GM12878 (cell line): ENCODE data around the gene USP31. TPM values are rescaled to one million over a fixed set of nuclear protein-coding genes. Genes with fewer than 3 reads are reported as not detected.

Experiments
- ATAC-seq: fragments of 200-7000 bp; cut with Tn5 transposase; 3 replicates; pipeline ENCODE4 v1.9.1; 2020; ENCODE audit warnings: mild to moderate bottlenecking, moderate library complexity
- BruUV-seq: library from RNA; stranded (reverse); fragments of 400-500 nt; replicated peaks from 2 replicates; lab custom pipeline; 2021; lab: Mats Ljungman, UMichigan
- CTCF ChIA-PET: fragments of 300-600 bp; sonication (Branson Sonifier 250); formaldehyde crosslinking; extraction: SDS; loops from one replicate; lab custom pipeline; 2021; ENCODE audit warnings: inconsistent platforms; lab: Yijun Ruan, JAX
- POLR2A ChIA-PET: fragments of 350-600 bp; formaldehyde crosslinking; extraction: SDS; loops from one replicate; lab custom pipeline; 2021; ENCODE audit warnings: inconsistent platforms; lab: Charles Lee
- RAD21 ChIA-PET: fragments of 300-600 bp; sonication (Branson Sonifier 250); formaldehyde crosslinking; loops from one replicate; lab custom pipeline; 2023; ENCODE audit warnings: antibody characterized with exemption; ENCODE audit not compliant: unreplicated experiment; lab: Charles Lee
- SMC1A ChIA-PET: fragments of 300-600 bp; sonication (Branson Sonifier 250); formaldehyde crosslinking; loops from one replicate; lab custom pipeline; 2023; ENCODE audit not compliant: unreplicated experiment, uncharacterized antibody; lab: Charles Lee
- DNase-seq: peaks from one replicate; pipeline ENCODE4 v3.0.0-alpha.2; 2011; ENCODE audit warnings: low read depth, low spot score
- FAIRE-seq: peaks from 3 replicates; lab custom pipeline; 2011; peaks lifted over from hg19 to GRCh38; lab: Jason Lieb, UNC
- H2AFZ ChIP-seq: 2 replicates; pipeline ENCODE4 v1.6.0; 2011; ENCODE audit warnings: low read depth, low read length, control low read depth; ENCODE audit not compliant: control insufficient read depth
- H3K27ac ChIP-seq: 2 replicates; pipeline ENCODE4 v1.5.1; 2011; ENCODE audit warnings: control low read depth; ENCODE audit not compliant: control insufficient read depth, insufficient read depth
- H3K27me3 ChIP-seq, 2 experiments: replicated peaks in 1 of 2; 2 replicates each; pipeline versions ENCODE4 v1.6.0 to v1.6.1; 2011; ENCODE audit warnings: low read length in 1 of 2; ENCODE audit not compliant: control insufficient read depth in 2 of 2, insufficient read depth in 2 of 2
- H3K36me3 ChIP-seq, 2 experiments: 2 replicates each; pipeline ENCODE4 v1.5.1; 2011; ENCODE audit warnings: low read length in 1 of 2; ENCODE audit not compliant: control insufficient read depth in 2 of 2, insufficient read depth in 2 of 2
- H3K4me1 ChIP-seq: 2 replicates; pipeline ENCODE4 v1.6.1; 2011; ENCODE audit warnings: mild to moderate bottlenecking, low read length, moderate library complexity, mixed read lengths; ENCODE audit not compliant: control insufficient read depth, insufficient read depth
- H3K4me2 ChIP-seq: 2 replicates; pipeline ENCODE4 v1.6.0; 2011; ENCODE audit warnings: control low read depth; ENCODE audit not compliant: control insufficient read depth, insufficient read depth
- H3K4me3 ChIP-seq: fragments of 200-600 bp; sonication (generic); 2 replicates; pipeline ENCODE4 v1.5.1; 2016
- H3K79me2 ChIP-seq: 2 replicates; pipeline ENCODE4 v1.6.0; 2011; ENCODE audit warnings: low read length; ENCODE audit not compliant: control insufficient read depth, insufficient read depth
- H3K9ac ChIP-seq: 2 replicates; pipeline ENCODE4 v1.8.0; 2011; ENCODE audit warnings: low read length, control low read depth, mixed read lengths; ENCODE audit not compliant: control insufficient read depth, insufficient read depth
- H3K9me3 ChIP-seq: replicated peaks from 3 replicates; pipeline ENCODE4 v1.5.1; 2011; ENCODE audit warnings: mild to moderate bottlenecking, low read length; ENCODE audit not compliant: control insufficient read depth, insufficient read depth
- H4K20me1 ChIP-seq: 2 replicates; pipeline ENCODE4 v1.6.0; 2011; ENCODE audit not compliant: control insufficient read depth, insufficient read depth
- ATF7 ChIP-seq: fragments of 450-650 bp; IDR thresholded peaks from 2 replicates; pipeline ENCODE4 v1.6.1; 2016; ENCODE audit warnings: low read depth, mild to moderate bottlenecking
- BMI1 ChIP-seq: fragments of 450-650 bp; IDR thresholded peaks from 2 replicates; pipeline ENCODE4 v1.6.1; 2016; ENCODE audit warnings: mild to moderate bottlenecking, moderate library complexity, borderline replicate concordance
- BRCA1 ChIP-seq: IDR thresholded peaks from 2 replicates; pipeline ENCODE4 v1.6.1; 2011; ENCODE audit warnings: low read depth, low read length, improper control_type of control experiment
- CHD2 ChIP-seq: IDR thresholded peaks from 2 replicates; pipeline ENCODE4 v1.6.1; 2011; ENCODE audit warnings: low read depth, low read length, improper control_type of control experiment, borderline replicate concordance
- E2F8 ChIP-seq: fragments of 450-650 bp; IDR thresholded peaks from 2 replicates; pipeline ENCODE4 v1.6.1; 2018; ENCODE audit warnings: mild to moderate bottlenecking, low read depth, moderate library complexity; ENCODE audit not compliant: partially characterized antibody
- HDAC6 ChIP-seq: fragments of 200-600 bp; sonication (generic); IDR thresholded peaks from one replicate; pipeline ENCODE4 v1.8.0; 2017; ENCODE audit warnings: antibody characterized with exemption; ENCODE audit not compliant: unreplicated experiment
- MEF2A ChIP-seq: IDR thresholded peaks from 2 replicates; pipeline ENCODE4 v1.6.1; 2011; ENCODE audit warnings: low read depth, mild to moderate bottlenecking, low read length, moderate library complexity; ENCODE audit not compliant: insufficient read depth
- MXI1 ChIP-seq: fragments of 150-350 bp; IDR thresholded peaks from 2 replicates; pipeline ENCODE4 v1.6.1; 2011; ENCODE audit warnings: low read depth, mild to moderate bottlenecking, inconsistent platforms, low read length, improper control_type of control experiment
- POU2F2 ChIP-seq: IDR thresholded peaks from 3 replicates; pipeline ENCODE4 v1.6.1; 2011; ENCODE audit warnings: low read depth, mild to moderate bottlenecking, low read length, borderline replicate concordance
- RCOR1 ChIP-seq: conservative IDR thresholded peaks from 2 replicates; pipeline ENCODE4 v1.6.1; 2012; ENCODE audit warnings: low read depth, low read length, improper control_type of control experiment
- RELA ChIP-seq: fragments of 450-650 bp; IDR thresholded peaks from 2 replicates; pipeline ENCODE4 v1.8.0; 2014; ENCODE audit warnings: borderline replicate concordance; ENCODE audit not compliant: partially characterized antibody
- REST ChIP-seq: IDR thresholded peaks from 2 replicates; pipeline ENCODE4 v1.6.1; 2012; ENCODE audit warnings: mild to moderate bottlenecking, low read depth, low read length
- SREBF2 ChIP-seq: IDR thresholded peaks from 2 replicates; pipeline ENCODE4 v1.6.1; 2012; ENCODE audit warnings: mild to moderate bottlenecking, low read length
- SRF ChIP-seq, 2 experiments: IDR thresholded peaks; 2 replicates each; pipeline ENCODE4 v1.6.1; 2011; ENCODE audit warnings: low read depth in 2 of 2, low read length in 2 of 2, mild to moderate bottlenecking in 1 of 2, moderate library complexity in 1 of 2
- TBL1XR1 ChIP-seq: IDR thresholded peaks from 2 replicates; pipeline ENCODE4 v1.6.1; 2012; ENCODE audit warnings: low read depth, low read length, improper control_type of control experiment
- ZNF384 ChIP-seq: IDR thresholded peaks from 2 replicates; pipeline ENCODE4 v1.6.1; 2012; ENCODE audit warnings: low read depth, mild to moderate bottlenecking, low read length, improper control_type of control experiment, borderline replicate concordance
- WGBS: methylation state at CpG from one replicate; pipeline ENCODE4 v1.1.6; 2016; ENCODE audit warnings: low lambda C conversion rate; ENCODE audit not compliant: insufficient replicate concordance, insufficient coverage; ENCODE audit errors: missing lambda C conversion rate; 5-methylcytosine and 5-hydroxymethylcytosine counted together
- in situ Hi-C: fragments of 300-500 bp; cut with MboI; formaldehyde crosslinking; loops from 9 replicates; pipeline ENCODE4 v1.14.3; 2018; ENCODE audit warnings: mixed read lengths
- intact Hi-C: fragments of 100-400 bp; cut with micrococcal nuclease; formaldehyde crosslinking; loops from one replicate; pipeline ENCODE4 v1.14.2; 2022; ENCODE audit not compliant: unreplicated experiment
- polyA plus RNA-seq, 11 experiments: library from polyadenylated mRNA; depleted of rRNA in 4 of 11; unstranded in 6 of 11; stranded (reverse) in 5 of 11; fragments of >200 nt; fragmentation: Nextera tagmentation in 4 of 11; fragmentation: Illumina TruSeq in 1 of 11; extraction: Ambion mirVana in 4 of 11; extraction: Trizol in 1 of 11; gene quantifications; 1 replicate in 1 of 11; 2 replicates in 10 of 11; pipeline versions ENCODE4 v1.2.1 to v1.2.3, GENCODE V29; 2011 to 2016; ENCODE audit warnings: inconsistent platforms in 2 of 11, missing spikeins in 2 of 11, low read depth in 1 of 11
- total RNA-seq, 4 experiments: library from RNA; depleted of rRNA in 3 of 4; stranded (reverse); fragments of >200 nt in 3 of 4; fragmentation: Illumina TruSeq in 1 of 4; extraction: Trizol in 1 of 4; gene quantifications; 2 replicates each; pipeline versions ENCODE4 v1.2.1 to v1.2.3, GENCODE V29; 2013 to 2021

The USP31 gene
- total and polyA plus RNA-seq, 10 of the 15 experiments (the other 5 are each of a cell fraction or from before 2014, with no cell fraction given) = 0.87 to 6.5 (median 3.2) TPM

DNA sequence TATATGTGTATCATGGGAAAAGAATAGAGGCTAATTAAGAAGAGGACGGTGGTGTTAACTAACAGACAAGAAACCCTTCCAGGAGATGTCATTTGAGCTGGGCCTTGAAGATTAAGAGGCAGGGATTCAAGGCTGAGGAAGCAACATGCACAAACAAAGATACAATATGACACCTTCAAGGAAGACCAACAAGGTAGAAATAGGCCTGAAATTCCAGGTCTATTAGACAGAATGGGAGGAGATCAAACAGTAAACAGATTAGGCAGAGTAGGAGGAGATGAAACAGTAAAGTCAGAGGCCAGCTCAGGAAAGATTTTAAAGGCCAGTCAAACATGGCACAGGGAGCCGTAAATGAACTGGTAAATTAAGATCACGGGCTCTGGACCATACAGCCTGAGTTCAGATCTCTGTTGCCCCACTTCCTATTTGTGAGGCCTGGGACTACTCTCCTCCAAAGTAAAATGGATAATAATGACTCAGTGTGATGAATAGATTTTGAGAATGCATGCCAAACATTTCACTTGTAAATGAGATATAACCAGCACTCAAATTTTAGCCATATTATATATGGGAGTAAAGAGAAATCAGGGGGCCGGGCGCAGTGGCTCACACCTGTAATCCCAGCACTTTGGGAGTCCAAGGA is 38.9 kb downstream of the USP31 start:
- Histone ChIP-seq H3K27me3 (no peaks in the 10 kb centered on the region), H3K79me2 (no peaks in the 10 kb centered on the region), H3K4me3 (no peak overlapping the region)
- RAD21 ChIA-PET = no interaction called here
- no peak for FAIRE-seq
- TF ChIP-seq ZNF384 (no peak), POU2F2 (no peak), REST (no peak), HDAC6 (no peak), MXI1 (no peak), TBL1XR1 (no peak), E2F8 (no peak), RELA (no peak), MEF2A (no peak), BRCA1 (no peak), SRF (IDR thresholded peaks at IDR 0.05; ENCODE audit: low read depth in 2 of 2, low read length in 2 of 2) (no peak), SREBF2 (no peak), BMI1 (no peak), ATF7 (no peak), CHD2 (no peak), RCOR1 (no peak)
- TF ChIP-seq, all 136 proteins: peak for 0
- no peak overlapping the region for H2AFZ ChIP-seq
- H3K4me2 ChIP-seq = no peak overlapping the region
- no peak overlapping the region for H3K27ac ChIP-seq
- no peaks in the 10 kb centered on the region for H3K9me3 ChIP-seq
- no TSS peak for BruUV-seq
- ATAC-seq (no peak), DNase-seq (no peak)
- H4K20me1 ChIP-seq = no peaks in the 10 kb centered on the region
- in situ Hi-C loops = no loop called here
- H3K4me1 ChIP-seq = no peaks in the 10 kb centered on the region
- ChIA-PET POLR2A (no interaction called here), SMC1A (no interaction called here), CTCF (no interaction called here)
- WGBS = 88% methylated on average over 5 of the region's 5 CpGs
- intact Hi-C loops = loop anchor here (10.0 kb wide), 1 partner anchor 64 kb away; no protein-coding TSS in a partner anchor
- no peak overlapping the region for H3K9ac ChIP-seq
- no peaks in the 10 kb centered on the region; a peak in 2 of 4 replicates for H3K36me3 ChIP-seq
